GM12864 (cell line): ENCODE measurements around the gene TMEM132A.

Experiments used
- DNase-seq: peaks from one replicate; pipeline ENCODE4 v3.0.0-alpha.2; 2011; ENCODE audit warnings: low read depth
- H3K4me3 ChIP-seq: 2 replicates; pipeline ENCODE4 v1.5.1; 2011; ENCODE audit warnings: mild to moderate bottlenecking, low read depth, low read length, control low read depth
- TF ChIP-seq, protein P1 (sequence below): IDR thresholded peaks from 2 replicates; pipeline ENCODE4 v1.5.1; 2011; ENCODE audit warnings: low read depth, mild to moderate bottlenecking, moderate library complexity, low read length, control low read depth, inconsistent platforms; ENCODE audit errors: missing control alignments

The TMEM132A gene

DNA sequence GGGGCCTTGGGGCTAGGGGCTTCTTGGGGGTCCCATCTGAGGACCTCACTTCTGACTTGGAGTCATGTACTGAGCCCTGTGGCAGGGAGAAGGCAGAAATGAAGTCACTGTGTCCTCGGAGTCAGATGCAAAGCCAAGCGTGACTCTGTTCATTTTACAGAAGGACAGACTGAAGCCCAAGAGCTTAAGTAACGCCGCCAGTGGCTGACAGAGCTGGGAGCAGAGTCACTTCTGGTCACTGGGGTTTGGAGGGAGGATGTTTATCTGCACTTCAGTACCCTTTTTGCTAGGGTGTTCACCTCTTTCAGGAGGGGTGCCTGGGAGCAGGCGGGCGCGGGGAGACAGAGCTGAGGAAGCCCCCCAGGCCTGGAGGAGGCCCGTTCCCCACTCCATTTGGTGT, 57.9 kb downstream of the TMEM132A start:
- no peak for DNase-seq
- TF ChIP-seq, protein P1, sequence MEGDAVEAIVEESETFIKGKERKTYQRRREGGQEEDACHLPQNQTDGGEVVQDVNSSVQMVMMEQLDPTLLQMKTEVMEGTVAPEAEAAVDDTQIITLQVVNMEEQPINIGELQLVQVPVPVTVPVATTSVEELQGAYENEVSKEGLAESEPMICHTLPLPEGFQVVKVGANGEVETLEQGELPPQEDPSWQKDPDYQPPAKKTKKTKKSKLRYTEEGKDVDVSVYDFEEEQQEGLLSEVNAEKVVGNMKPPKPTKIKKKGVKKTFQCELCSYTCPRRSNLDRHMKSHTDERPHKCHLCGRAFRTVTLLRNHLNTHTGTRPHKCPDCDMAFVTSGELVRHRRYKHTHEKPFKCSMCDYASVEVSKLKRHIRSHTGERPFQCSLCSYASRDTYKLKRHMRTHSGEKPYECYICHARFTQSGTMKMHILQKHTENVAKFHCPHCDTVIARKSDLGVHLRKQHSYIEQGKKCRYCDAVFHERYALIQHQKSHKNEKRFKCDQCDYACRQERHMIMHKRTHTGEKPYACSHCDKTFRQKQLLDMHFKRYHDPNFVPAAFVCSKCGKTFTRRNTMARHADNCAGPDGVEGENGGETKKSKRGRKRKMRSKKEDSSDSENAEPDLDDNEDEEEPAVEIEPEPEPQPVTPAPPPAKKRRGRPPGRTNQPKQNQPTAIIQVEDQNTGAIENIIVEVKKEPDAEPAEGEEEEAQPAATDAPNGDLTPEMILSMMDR: no peak
- no peak overlapping the region for H3K4me3 ChIP-seq

DNA sequence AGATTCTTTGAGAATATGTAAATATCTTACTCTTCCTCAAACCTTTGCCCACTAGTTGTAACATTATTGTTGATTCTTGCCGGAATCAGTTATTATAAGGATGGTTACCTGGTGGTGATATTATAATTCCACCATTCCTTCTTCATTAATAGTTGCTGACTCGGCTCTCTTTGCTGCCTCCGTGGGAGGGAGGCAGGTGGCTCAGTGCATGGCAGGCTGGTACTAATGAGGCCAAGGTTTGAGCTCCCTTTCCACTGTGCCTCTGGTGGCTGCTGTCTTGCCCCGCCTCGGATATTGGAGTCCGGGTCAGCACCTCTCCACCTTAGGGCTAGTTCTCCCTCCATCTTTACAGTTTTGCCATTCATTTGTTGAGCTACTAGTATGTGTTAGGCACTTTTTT, 59.9 kb downstream of the TMEM132A start:
- TF ChIP-seq, protein P1: no peak

DNA sequence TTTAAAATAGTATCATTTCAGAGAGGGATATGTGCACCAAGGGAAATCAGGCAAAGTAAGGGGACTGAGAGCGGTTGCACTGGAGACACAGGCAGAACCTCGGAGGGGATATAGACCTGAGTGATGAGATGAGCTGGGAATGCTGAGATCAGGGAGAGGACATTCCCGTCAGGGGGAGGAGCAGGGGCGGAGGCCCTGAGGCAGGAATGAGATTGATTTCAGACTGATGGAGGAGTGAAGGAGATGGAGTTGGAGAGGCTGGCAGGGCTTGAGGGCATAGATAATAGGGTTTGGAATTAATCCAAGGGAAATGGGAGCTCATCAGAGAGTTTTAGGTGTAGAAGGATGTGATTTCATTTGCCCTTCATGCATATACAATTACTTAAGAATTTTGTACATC, 60.4 kb downstream of the TMEM132A start:
- TF ChIP-seq, protein P1: no peak
- no peak for DNase-seq
- H3K4me3 ChIP-seq: no peak overlapping the region

More for the DNA sequence above, 59.9 kb downstream of the TMEM132A start:
- no peak for DNase-seq
- H3K4me3 ChIP-seq: no peak overlapping the region

DNA sequence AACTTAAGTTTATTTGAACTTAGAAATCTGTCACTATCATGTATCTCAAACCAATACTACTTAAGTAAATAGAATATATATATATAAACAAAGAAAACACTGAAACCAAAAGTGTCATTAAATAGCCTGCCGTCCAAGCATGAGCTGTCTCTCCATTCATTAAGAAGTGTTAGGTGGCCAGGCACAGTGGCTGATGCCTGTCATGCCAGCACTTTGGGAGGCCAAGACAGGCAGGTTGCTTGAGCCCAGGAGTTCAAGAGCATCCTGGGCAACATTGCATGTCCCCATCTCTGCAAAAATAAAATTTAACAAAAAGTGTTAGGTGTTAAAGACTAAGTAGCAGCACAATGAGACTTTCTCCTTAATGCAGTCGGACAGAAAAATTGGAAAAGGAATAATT, 61.2 kb downstream of the TMEM132A start:
- TF ChIP-seq, protein P1: no peak
- no peak overlapping the region for H3K4me3 ChIP-seq
- DNase-seq: no peak

DNA sequence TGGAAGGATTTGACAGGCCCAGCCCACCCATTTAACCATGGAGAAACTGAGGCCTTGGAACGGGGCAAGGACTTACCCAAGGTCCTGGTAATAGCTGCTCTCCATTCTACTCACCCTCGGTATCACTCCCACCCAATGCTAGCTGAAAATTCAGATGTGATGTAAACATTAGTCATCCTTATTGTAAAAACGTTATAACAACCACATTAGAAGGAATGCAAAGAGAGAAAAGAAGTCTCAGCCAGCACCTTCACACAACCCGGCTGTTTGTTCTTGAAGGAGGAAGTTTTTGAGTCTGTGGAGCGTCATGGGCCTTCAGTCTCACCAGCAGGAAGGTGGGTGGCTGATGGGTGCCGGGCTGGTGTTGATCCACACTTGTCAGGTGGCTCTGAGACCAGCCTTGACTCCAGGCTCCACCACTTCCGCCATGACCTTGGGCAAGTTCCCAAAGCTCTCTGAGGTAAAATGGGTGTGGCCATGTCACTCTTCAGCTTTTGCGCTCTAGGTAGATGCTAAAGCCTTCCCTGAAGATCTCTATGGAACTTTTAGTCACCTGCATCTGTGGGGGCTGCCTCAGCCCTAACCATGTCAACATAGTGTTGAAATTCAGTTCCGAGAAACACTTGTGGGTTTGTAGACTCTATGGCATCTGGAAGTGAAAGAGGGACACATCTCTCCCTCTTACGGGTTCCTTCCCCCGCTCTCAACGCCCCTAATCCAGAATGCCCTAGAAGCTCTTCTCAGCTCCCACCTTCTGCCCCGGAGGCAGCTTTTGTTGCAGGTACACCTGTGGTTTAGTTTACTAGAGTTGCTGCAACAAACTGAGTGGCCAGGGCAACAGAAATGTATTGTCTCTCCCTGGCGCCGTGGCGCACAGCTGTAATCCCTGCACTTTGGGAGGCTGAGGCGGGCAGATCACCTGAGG, 62.0 kb downstream of the TMEM132A start:
- TF ChIP-seq, protein P1: no peak
- DNase-seq: no peak
- H3K4me3 ChIP-seq: no peak overlapping the region
